PC-3 (cell line): Measurements from ENCODE around the gene TBC1D32. TPM values are rescaled to one million over a fixed set of nuclear protein-coding genes. Genes with fewer than 3 reads are reported as not detected.
"Not testable (repeated sequence)": the region's sequence is repeated elsewhere in the genome, so short reads cannot be mapped to it uniquely, and the experiment has no call there.

Experiments
- ATAC-seq: fragments of 200-7000 bp; cut with Tn5 transposase; 2 replicates; pipeline ENCODE4 v1.9.1; 2020; ENCODE audit warnings: mild to moderate bottlenecking, moderate library complexity
- BruUV-seq: library from RNA; stranded (reverse); fragments of 400-500 nt; replicated peaks from 2 replicates; lab custom pipeline; 2021; lab: Mats Ljungman, UMichigan
- CTCF ChIA-PET: fragments of 300-600 bp; sonication (Branson Sonifier 250); formaldehyde crosslinking; loops from one replicate; lab custom pipeline; 2022; ENCODE audit warnings: antibody characterized with exemption; lab: Charles Lee
- POLR2A ChIA-PET: fragments of 300-600 bp; sonication (Branson Sonifier 250); formaldehyde crosslinking; loops from one replicate; lab custom pipeline; 2022; ENCODE audit warnings: antibody characterized with exemption; ENCODE audit not compliant: unreplicated experiment; lab: Charles Lee
- DNase-seq: peaks from one replicate; pipeline ENCODE4 v3.0.0-alpha.2; 2015
- H2AFZ ChIP-seq: fragments of 300-600 bp; sonication (generic); 2 replicates; pipeline ENCODE4 v1.6.0; 2016; ENCODE audit warnings: antibody characterized with exemption, low read length
- H3F3A ChIP-seq: fragments of 300-600 bp; sonication (generic); one replicate; pipeline ENCODE4 v1.6.0; 2017; ENCODE audit warnings: antibody characterized with exemption, low read length, control low read depth, mild to moderate bottlenecking; ENCODE audit not compliant: unreplicated experiment
- H3K27ac ChIP-seq: fragments of 300-600 bp; sonication (generic); 2 replicates; pipeline ENCODE4 v1.5.1; 2016; ENCODE audit warnings: mild to moderate bottlenecking, low read length
- H3K27me3 ChIP-seq: fragments of 300-600 bp; sonication (generic); 2 replicates; pipeline ENCODE4 v1.6.1; 2016; ENCODE audit warnings: low read length, mixed read lengths
- H3K36me3 ChIP-seq: fragments of 300-600 bp; sonication (generic); 2 replicates; pipeline ENCODE4 v1.6.1; 2016; ENCODE audit warnings: low read depth, mixed run types, low read length, mixed read lengths
- H3K4me1 ChIP-seq: fragments of 300-600 bp; sonication (generic); 2 replicates; pipeline ENCODE4 v1.5.1; 2016; ENCODE audit warnings: low read length; ENCODE audit not compliant: insufficient read depth
- H3K4me2 ChIP-seq: fragments of 300-600 bp; sonication (generic); 2 replicates; pipeline ENCODE4 v1.6.0; 2016; ENCODE audit warnings: low read length
- H3K4me3 ChIP-seq: fragments of 300-600 bp; sonication (generic); 2 replicates; pipeline ENCODE4 v1.5.1; 2016; ENCODE audit warnings: mild to moderate bottlenecking, low read length, mixed read lengths
- H3K79me2 ChIP-seq: fragments of 300-600 bp; sonication (generic); 2 replicates; pipeline ENCODE4 v1.6.1; 2017; ENCODE audit warnings: low read length, mixed read lengths
- H3K9ac ChIP-seq: fragments of 300-600 bp; sonication (generic); 2 replicates; pipeline ENCODE4 v1.6.0; 2016; ENCODE audit warnings: mild to moderate bottlenecking, low read length
- H3K9me2 ChIP-seq: fragments of 300-600 bp; sonication (generic); replicated peaks from 2 replicates; pipeline ENCODE4 v1.6.1; 2016; ENCODE audit warnings: mixed run types, low read length, mixed read lengths
- H3K9me3 ChIP-seq: fragments of 300-600 bp; sonication (generic); 2 replicates; pipeline ENCODE4 v1.6.1; 2016; ENCODE audit warnings: low read length, mixed read lengths
- H4K20me1 ChIP-seq: fragments of 300-600 bp; sonication (generic); 2 replicates; pipeline ENCODE4 v1.6.1; 2016; ENCODE audit warnings: low read length, mixed read lengths
- CTCF ChIP-seq: fragments of 300-600 bp; sonication (generic); conservative IDR thresholded peaks from 2 replicates; pipeline ENCODE4 v1.5.1; 2017; ENCODE audit warnings: antibody characterized with exemption, low read depth, mild to moderate bottlenecking, low read length
- EZH2 ChIP-seq: fragments of 300-600 bp; sonication (generic); IDR thresholded peaks from one replicate; pipeline ENCODE4 v1.6.1; 2017; ENCODE audit warnings: antibody characterized with exemption, mild to moderate bottlenecking, low read length; ENCODE audit not compliant: unreplicated experiment
- EZH2phosphoT487 ChIP-seq: fragments of 300-600 bp; sonication (generic); IDR thresholded peaks from 2 replicates; pipeline ENCODE4 v1.6.1; 2018; ENCODE audit warnings: mild to moderate bottlenecking, antibody characterized with exemption, low read length, borderline replicate concordance
- intact Hi-C: fragments of 100-400 bp; cut with micrococcal nuclease; formaldehyde crosslinking; loops from 2 replicates; pipeline ENCODE4 v1.9.0; 2023
- total RNA-seq: library from RNA; depleted of rRNA; stranded (reverse); fragments of >200 nt; gene quantifications from 2 replicates; pipeline ENCODE4 v1.2.3, GENCODE V29; 2014

Gene TBC1D32
- total RNA-seq, 1 experiment from 2014 or later = 2.7 TPM

DNA sequence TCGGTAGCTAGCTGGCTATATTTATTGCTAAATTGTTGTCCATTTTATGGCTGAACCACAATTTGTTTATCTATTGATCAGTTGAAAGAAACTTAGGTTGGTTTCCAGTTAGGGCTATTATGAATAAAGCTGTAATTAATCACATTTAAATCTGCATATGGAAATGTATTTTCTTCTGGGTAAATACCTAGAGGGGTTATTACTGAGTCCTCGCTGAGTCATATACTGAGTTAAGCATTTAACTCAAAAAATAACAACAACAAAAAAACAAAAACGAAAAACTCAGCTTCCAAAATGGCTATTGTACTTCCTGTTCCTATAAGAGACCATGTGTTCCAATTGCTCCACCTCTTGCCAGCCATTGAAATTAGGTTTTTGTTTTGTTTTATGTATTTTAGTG is 258.2 kb downstream of the TBC1D32 start:
- Histone ChIP-seq H3K4me2 (no peak overlapping the region), H3K27ac (no peak overlapping the region), H3K4me1 (no peaks in the 10 kb centered on the region), H3K27me3 (no peaks in the 10 kb centered on the region), H2AFZ (no peak overlapping the region), H4K20me1 (no peaks in the 10 kb centered on the region), H3K9me2 (no peaks in the 10 kb centered on the region), H3K36me3 (no peaks in the 10 kb centered on the region), H3K4me3 (no peak overlapping the region), H3K9me3 (no peaks in the 10 kb centered on the region), H3K9ac (no peak overlapping the region), H3F3A (no peaks in the 10 kb centered on the region), H3K79me2 (no peaks in the 10 kb centered on the region)
- intact Hi-C loops = no loop called here
- ChIA-PET POLR2A (no interaction called here), CTCF (no interaction called here)
- no peak for TF ChIP-seq EZH2
- TF ChIP-seq CTCF = no peak
- TF ChIP-seq EZH2phosphoT487 = no peak
- BruUV-seq = no TSS peak
- DNase-seq = no peak
- ATAC-seq = no peak

- H3K27ac ChIP-seq, H3K27me3 ChIP-seq, CTCF ChIA-PET: not testable (repeated sequence)
Measured at GRCh38 chr6:121068749-121069148, 265.5 kb downstream of the TBC1D32 start.

GRCh38 chr6:121067381-121067780 is 266.9 kb downstream of the TBC1D32 start:
- no peaks in the 10 kb centered on the region for H3F3A ChIP-seq
- no peaks in the 10 kb centered on the region for H3K36me3 ChIP-seq
- no peak overlapping the region for H2AFZ ChIP-seq
- H3K27ac ChIP-seq = no peak overlapping the region
- no peaks in the 10 kb centered on the region for H3K9me2 ChIP-seq
- H3K27me3 ChIP-seq = no peaks in the 10 kb centered on the region
- no peak overlapping the region for H3K4me3 ChIP-seq
- no peaks in the 10 kb centered on the region for H3K4me1 ChIP-seq
- H3K9me3 ChIP-seq = no peaks in the 10 kb centered on the region
- no peak for DNase-seq
- no peaks in the 10 kb centered on the region for H4K20me1 ChIP-seq
- no peak for TF ChIP-seq EZH2phosphoT487
- no peak for TF ChIP-seq EZH2
- TF ChIP-seq CTCF = no peak
- H3K4me2 ChIP-seq = no peak overlapping the region
- BruUV-seq = no TSS peak
- H3K9ac ChIP-seq = no peak overlapping the region
- no peaks in the 10 kb centered on the region for H3K79me2 ChIP-seq
- intact Hi-C loops = no loop called here
- ChIA-PET POLR2A (no interaction called here), CTCF (no interaction called here)
- ATAC-seq = no peak

More at GRCh38 chr6:121068749-121069148, 265.5 kb downstream of the TBC1D32 start:
- H3F3A ChIP-seq, BruUV-seq, POLR2A ChIA-PET, H3K4me3 ChIP-seq, H3K4me1 ChIP-seq, H3K9ac ChIP-seq, H3K79me2 ChIP-seq, H3K36me3 ChIP-seq, intact Hi-C loops, ATAC-seq, H4K20me1 ChIP-seq, H3K4me2 ChIP-seq, DNase-seq, H3K9me3 ChIP-seq, H3K9me2 ChIP-seq, H2AFZ ChIP-seq: not testable (repeated sequence)
